Parathyroid adenoma (tissue), 2 donors: ENCODE measurements around the gene TMEM151A.

Experiments used
- H2AFZ ChIP-seq: fragments of 300-600 bp; sonication (generic); one replicate; pipeline ENCODE4 v1.7.0; 2017; ENCODE audit warnings: antibody characterized with exemption, mild to moderate bottlenecking
- H3K27ac ChIP-seq: fragments of 300-600 bp; sonication (generic); one replicate; pipeline ENCODE4 v1.7.0; 2017
- H3K27me3 ChIP-seq: fragments of 300-600 bp; sonication (generic); one replicate; pipeline ENCODE4 v1.7.0; 2017; ENCODE audit warnings: low read length; ENCODE audit not compliant: control insufficient read depth, insufficient read depth
- H3K36me3 ChIP-seq: fragments of 300-600 bp; sonication (generic); one replicate; pipeline ENCODE4 v1.7.0; 2017; ENCODE audit warnings: low read length; ENCODE audit not compliant: control insufficient read depth, insufficient read depth
- H3K4me1 ChIP-seq: fragments of 300-600 bp; sonication (generic); one replicate; pipeline ENCODE4 v1.7.0; 2017; ENCODE audit warnings: control low read depth
- H3K4me2 ChIP-seq: fragments of 300-600 bp; sonication (generic); one replicate; pipeline ENCODE4 v1.7.0; 2017; ENCODE audit warnings: low read length
- H3K4me3 ChIP-seq: fragments of 300-600 bp; sonication (generic); one replicate; pipeline ENCODE4 v1.7.0; 2017; ENCODE audit warnings: low read depth, low read length
- H3K79me2 ChIP-seq: fragments of 300-600 bp; sonication (generic); one replicate; pipeline ENCODE4 v1.7.0; 2017; ENCODE audit warnings: control low read depth
- H3K9ac ChIP-seq: fragments of 300-600 bp; sonication (generic); one replicate; pipeline ENCODE4 v1.7.0; 2017; ENCODE audit warnings: mild to moderate bottlenecking
- H3K9me3 ChIP-seq: fragments of 300-600 bp; sonication (generic); one replicate; pipeline ENCODE4 v1.7.0; 2017; ENCODE audit warnings: low read length; ENCODE audit not compliant: control insufficient read depth
- TF ChIP-seq, protein P1 (sequence below): fragments of 300-600 bp; sonication (generic); IDR thresholded peaks from one replicate; pipeline ENCODE4 v1.7.0; 2017; ENCODE audit warnings: antibody characterized with exemption, mild to moderate bottlenecking
- donor health status: primary hyperparathyroidism.

The TMEM151A gene

DNA sequence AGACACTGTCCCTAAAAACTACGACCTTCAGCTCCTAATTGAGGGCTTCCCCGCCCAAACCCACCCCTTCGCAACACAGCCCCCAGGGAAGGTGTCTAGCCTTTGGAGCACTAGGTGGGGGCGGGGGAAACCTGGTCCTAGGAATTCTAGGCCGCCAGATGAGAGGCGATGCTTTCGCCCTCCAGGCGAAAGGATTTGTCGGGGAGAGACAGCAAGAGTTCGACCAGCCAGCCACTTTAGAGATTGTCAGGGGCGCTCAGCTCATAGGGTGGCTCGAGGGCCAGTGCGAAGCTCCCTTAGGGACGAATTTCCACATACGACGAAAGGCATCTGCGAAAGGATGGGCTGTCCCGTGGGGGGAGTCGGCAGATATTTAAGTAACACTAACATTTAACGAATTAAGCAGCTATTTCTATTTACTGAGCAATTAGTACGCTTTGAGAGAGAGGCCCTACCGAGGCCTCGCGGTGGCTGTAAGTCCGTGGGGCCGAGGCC lies 19.8 kb downstream of the TMEM151A start:
- Histone ChIP-seq H3K27ac (peak overlapping the region; percentile 83), H3K4me3 (peak overlapping the region; percentile 57), H3K9ac (no peak overlapping the region), H3K4me1 (no peaks in the 10 kb centered on the region), H3K27me3 (no peaks in the 10 kb centered on the region), H3K4me2 (peak overlapping the region; percentile 87), H2AFZ (peak overlapping the region; percentile 84), H3K79me2 (no peaks in the 10 kb centered on the region), H3K9me3 (no peaks in the 10 kb centered on the region), H3K36me3 (no peaks in the 10 kb centered on the region)
- TF ChIP-seq, protein P1, sequence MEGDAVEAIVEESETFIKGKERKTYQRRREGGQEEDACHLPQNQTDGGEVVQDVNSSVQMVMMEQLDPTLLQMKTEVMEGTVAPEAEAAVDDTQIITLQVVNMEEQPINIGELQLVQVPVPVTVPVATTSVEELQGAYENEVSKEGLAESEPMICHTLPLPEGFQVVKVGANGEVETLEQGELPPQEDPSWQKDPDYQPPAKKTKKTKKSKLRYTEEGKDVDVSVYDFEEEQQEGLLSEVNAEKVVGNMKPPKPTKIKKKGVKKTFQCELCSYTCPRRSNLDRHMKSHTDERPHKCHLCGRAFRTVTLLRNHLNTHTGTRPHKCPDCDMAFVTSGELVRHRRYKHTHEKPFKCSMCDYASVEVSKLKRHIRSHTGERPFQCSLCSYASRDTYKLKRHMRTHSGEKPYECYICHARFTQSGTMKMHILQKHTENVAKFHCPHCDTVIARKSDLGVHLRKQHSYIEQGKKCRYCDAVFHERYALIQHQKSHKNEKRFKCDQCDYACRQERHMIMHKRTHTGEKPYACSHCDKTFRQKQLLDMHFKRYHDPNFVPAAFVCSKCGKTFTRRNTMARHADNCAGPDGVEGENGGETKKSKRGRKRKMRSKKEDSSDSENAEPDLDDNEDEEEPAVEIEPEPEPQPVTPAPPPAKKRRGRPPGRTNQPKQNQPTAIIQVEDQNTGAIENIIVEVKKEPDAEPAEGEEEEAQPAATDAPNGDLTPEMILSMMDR, result peak; percentile 81

DNA sequence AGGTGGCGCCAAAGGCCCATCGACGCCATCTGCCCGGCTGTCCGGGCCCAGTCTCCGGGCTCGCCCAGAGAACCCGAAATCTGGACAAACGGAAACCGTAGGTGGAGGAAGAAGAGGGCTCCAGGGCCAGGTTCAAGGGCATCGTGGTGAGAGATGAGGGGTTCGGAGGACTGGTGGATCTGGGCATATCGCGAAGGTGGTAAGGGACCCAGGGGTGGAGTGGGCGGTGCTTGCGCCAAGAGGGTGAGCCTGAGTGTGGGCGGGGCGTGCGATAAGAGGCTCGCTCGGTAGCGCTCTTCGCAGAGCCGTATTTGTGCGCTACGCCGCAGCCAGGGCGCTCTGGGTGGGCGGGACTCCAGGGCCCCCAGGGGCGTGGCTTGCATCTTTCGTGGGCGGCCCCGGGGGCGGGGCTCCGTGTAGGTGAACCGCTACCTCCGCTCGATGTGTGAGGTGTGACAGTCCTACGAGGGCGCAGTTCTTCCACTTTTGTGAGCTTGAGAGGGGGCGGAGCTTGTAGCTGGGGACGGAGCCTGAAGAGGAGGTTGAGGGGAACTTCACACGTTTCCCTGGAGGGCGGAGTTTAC lies 20.4 kb downstream of the TMEM151A start:
- Histone ChIP-seq H3K4me1 (no peaks in the 10 kb centered on the region), H3K4me2 (peak overlapping the region; percentile 87), H3K27me3 (no peaks in the 10 kb centered on the region), H3K79me2 (no peaks in the 10 kb centered on the region), H3K27ac (peak overlapping the region; percentile 83), H3K4me3 (peak overlapping the region; percentile 57), H3K36me3 (no peaks in the 10 kb centered on the region), H3K9me3 (no peaks in the 10 kb centered on the region), H2AFZ (peak overlapping the region; percentile 84), H3K9ac (no peak overlapping the region)
- TF ChIP-seq, protein P1, result peak; percentile 3

DNA sequence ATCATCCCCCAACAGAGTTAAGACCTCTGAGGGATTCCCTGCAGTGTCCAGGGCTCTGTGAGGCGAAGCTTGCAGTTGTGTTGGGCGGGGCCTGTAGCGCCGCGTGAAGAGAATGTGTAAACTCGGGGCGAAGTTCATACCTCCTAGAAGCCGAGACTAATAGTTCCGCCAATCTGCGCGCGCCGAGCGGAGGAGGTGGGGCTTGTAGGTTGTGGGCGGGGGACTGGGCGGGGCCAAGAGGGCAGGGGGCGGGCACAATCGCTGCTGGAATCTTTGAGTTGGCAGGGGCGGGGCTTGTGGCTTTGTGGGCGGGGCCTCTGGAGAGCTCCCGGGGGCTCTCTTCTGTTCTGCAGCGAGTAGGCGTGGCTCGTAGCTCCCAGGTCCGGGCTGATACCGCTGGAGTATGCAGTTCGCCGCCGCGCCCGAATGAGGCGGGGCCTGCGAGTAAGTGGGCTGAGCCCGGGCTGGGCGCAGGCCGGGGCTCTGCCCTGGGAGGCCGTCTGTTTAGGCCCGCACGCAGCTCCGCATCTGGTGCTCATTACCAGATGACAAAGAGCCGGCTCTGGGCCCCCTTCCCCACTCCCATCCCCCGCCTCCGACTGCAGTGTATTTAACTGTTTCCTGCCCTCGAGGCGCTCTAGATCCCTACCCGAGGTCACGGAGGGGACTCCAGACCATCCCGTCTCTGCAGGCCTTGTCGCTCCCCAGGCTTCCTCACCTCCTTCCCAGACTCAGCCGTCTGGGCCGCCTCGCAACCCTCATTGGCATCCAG lies 21.0 kb downstream of the TMEM151A start:
- peak overlapping the region; percentile 87 for H3K4me2 ChIP-seq
- no peak overlapping the region for H3K9ac ChIP-seq
- no peaks in the 10 kb centered on the region for H3K36me3 ChIP-seq
- TF ChIP-seq, protein P1, result no peak
- H3K4me1 ChIP-seq, result no peaks in the 10 kb centered on the region
- H3K27me3 ChIP-seq, result no peaks in the 10 kb centered on the region
- H3K79me2 ChIP-seq, result no peaks in the 10 kb centered on the region
- H3K27ac ChIP-seq, result peak overlapping the region; percentile 83
- no peaks in the 10 kb centered on the region for H3K9me3 ChIP-seq
- peak overlapping the region; percentile 84 for H2AFZ ChIP-seq
- peak overlapping the region; percentile 57 for H3K4me3 ChIP-seq

- Histone ChIP-seq H3K9me3 (no peaks in the 10 kb centered on the region), H3K4me3 (peak overlapping the region; percentile 45), H3K79me2 (no peaks in the 10 kb centered on the region), H3K4me2 (peak overlapping the region; percentile 67), H3K27ac (peak overlapping the region; percentile 69), H3K4me1 (peaks cover 2% of the 10 kb centered on the region), H3K36me3 (no peaks in the 10 kb centered on the region), H3K9ac (no peak overlapping the region), H3K27me3 (no peaks in the 10 kb centered on the region), H2AFZ (peak overlapping the region; percentile 75)
- TF ChIP-seq, protein P1, result no peak
These were observed 21.9 kb downstream of the TMEM151A start for GRCh38 chr11:66313321-66314185.
